AG09309 (cell line): ENCODE results near the gene FKBP14.

Experiments used
- DNase-seq: peaks from one replicate; pipeline ENCODE4 v3.0.0-alpha.2; 2010; ENCODE audit warnings: low read depth
- H3K4me3 ChIP-seq: 2 replicates; pipeline ENCODE4 v1.5.1; 2011; ENCODE audit warnings: mild to moderate bottlenecking, low read depth, low read length, moderate library complexity; ENCODE audit not compliant: control insufficient read depth
- TF ChIP-seq, protein P1 (sequence below): IDR thresholded peaks from 2 replicates; pipeline ENCODE4 v1.5.1; 2011; ENCODE audit warnings: mild to moderate bottlenecking, low read depth, low read length, inconsistent platforms; ENCODE audit not compliant: insufficient read depth, control insufficient read depth; ENCODE audit errors: missing control alignments

FKBP14 gene

DNA sequence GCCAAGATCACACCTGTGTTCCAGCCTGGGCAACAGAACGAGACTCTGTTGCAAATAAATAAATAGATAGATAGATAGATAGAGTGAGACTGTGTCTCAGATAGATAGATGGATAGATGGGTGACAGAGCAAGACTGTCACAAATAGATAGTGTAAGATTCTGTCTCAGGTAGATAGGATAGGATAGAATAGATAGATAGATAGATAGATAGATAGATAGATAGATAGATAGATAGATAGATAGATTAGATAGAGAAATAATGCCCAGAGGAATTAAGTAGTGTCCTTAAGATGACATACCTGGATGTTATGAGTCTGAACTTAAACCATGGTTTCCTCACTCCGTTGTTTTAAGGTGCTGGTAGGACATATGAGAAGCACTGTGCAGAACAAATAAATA lies 9.7 kb upstream of the FKBP14 start:
- no peak overlapping the region for H3K4me3 ChIP-seq
- TF ChIP-seq, protein P1, sequence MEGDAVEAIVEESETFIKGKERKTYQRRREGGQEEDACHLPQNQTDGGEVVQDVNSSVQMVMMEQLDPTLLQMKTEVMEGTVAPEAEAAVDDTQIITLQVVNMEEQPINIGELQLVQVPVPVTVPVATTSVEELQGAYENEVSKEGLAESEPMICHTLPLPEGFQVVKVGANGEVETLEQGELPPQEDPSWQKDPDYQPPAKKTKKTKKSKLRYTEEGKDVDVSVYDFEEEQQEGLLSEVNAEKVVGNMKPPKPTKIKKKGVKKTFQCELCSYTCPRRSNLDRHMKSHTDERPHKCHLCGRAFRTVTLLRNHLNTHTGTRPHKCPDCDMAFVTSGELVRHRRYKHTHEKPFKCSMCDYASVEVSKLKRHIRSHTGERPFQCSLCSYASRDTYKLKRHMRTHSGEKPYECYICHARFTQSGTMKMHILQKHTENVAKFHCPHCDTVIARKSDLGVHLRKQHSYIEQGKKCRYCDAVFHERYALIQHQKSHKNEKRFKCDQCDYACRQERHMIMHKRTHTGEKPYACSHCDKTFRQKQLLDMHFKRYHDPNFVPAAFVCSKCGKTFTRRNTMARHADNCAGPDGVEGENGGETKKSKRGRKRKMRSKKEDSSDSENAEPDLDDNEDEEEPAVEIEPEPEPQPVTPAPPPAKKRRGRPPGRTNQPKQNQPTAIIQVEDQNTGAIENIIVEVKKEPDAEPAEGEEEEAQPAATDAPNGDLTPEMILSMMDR: no peak
- no peak for DNase-seq

DNA sequence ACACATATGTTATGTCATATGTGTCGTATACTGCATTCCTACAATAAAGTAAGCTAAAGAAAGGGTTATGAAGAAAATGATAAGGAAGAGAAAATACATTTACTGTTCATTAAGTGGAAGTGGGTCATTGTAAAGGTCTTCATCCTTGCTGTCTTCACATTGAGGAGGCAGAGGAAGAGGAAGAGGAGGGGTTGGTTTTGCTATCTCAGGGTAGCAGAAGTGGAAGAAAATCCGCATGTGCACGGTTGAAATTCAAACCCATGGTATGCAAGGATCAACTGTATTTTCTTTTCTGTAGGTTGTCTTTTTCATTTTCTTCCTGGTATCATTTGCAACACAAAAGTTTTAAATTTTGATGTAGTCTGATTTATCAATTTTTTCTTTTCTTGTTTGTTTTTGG lies 8.0 kb upstream of the FKBP14 start:
- no peak for DNase-seq
- no peak overlapping the region for H3K4me3 ChIP-seq
- TF ChIP-seq, protein P1: no peak

DNA sequence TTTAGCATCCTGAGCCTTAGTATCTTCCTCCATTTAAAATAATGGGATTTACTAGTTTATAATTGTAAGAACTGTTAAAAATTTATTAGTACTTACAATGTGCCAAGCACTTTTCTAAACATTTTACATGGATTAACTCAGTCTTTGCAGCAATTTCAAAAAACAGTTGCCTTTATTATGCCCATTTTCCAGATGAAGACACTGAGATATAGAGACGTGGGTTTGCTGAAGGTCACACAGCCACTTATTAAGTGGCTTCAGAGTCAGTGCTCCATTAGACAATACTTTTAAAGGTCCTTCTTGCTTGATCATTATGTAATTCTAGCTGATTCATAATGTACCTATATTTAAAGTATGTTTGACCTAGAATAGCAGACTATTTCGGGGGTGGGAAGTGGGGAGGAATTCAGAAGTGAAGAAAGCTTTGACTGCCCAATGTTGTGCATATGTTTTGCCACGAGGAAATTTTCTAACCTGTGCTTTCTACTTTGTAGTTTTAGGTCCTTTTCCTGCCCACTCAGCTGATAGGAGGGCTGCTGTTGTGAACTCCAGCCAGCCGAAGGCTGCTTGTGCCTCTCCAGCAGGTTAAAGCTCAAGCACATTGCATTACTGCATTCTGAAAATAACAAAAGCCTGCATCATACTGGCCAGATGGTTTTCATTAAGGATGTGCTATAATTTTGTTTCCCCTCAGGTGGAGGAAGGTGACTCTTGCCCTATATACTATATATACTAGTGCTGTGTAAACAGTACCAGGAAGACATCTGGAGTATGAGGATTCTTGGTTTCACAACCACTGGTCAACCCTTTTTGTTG lies 6.0 kb upstream of the FKBP14 start:
- DNase-seq: peak; percentile 59
- no peak overlapping the region for H3K4me3 ChIP-seq

DNA sequence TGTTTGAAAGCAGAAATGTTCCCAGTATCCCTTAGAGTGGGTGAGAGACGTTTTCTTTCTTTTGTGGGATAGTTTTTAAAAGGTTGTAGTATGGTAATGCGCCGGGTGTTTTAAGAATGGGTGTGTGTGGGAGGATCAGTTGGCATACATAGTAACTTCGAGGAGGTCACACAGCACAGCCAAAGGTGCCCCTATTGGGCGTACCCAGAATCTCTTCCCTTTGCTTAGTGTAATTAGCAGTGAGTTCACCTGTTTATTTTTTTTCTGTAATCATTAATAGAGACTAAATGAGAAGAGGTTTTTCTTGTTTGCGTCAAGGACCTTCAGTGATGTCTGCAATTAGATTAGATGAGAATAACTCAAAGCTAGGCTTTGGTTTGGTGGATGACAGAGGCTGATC lies 3.2 kb upstream of the FKBP14 start:
- peak overlapping the region; percentile 2 for H3K4me3 ChIP-seq
- TF ChIP-seq, protein P1: no peak
- no peak for DNase-seq

More for the DNA sequence above, 6.0 kb upstream of the FKBP14 start:
- TF ChIP-seq, protein P1: no peak

DNA sequence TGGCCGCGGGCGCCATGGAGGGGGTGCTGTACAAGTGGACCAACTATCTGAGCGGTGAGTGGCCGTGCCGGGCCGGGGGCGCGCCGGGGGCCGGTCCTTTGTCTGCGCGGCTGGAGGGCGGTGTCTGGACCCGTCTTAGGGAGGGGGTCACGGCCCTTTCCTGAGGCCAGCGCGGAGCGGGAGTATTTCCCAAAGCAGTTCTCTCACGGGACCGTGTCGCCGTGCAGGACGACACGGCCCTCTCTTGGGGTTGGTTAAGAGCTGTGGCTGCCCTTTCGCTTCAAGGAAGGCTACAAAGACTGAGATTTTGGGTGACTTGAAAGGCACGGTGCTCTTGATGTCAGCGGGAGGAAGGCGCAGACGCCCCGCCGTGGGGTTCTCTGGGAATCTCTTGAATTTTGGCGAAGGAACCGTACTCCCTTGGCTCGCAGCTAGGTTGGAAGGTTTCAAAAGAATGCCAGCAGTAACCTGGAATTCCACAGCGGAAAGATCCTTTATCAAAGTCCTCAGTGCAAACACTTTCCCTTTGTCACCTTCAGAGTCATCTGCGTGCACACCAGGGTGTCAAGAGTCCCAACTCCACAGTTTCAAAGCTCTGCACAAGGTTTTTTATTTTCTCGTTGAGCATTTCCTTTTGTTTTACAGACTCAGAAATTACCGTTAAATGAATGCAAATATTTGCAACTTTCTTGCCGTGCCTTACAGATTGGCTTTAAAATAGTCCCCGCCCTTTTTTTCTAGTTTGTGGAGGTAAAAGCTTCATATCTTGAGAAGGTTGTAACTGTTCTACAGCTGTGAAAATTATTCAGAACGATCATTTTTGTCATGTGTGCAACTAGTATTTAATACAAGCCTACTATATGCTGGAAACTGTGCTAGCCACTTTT lies 2.5 kb upstream of the FKBP14 start:
- DNase-seq: no peak
- peak overlapping the region; percentile 51 for H3K4me3 ChIP-seq
- TF ChIP-seq, protein P1: no peak

DNA sequence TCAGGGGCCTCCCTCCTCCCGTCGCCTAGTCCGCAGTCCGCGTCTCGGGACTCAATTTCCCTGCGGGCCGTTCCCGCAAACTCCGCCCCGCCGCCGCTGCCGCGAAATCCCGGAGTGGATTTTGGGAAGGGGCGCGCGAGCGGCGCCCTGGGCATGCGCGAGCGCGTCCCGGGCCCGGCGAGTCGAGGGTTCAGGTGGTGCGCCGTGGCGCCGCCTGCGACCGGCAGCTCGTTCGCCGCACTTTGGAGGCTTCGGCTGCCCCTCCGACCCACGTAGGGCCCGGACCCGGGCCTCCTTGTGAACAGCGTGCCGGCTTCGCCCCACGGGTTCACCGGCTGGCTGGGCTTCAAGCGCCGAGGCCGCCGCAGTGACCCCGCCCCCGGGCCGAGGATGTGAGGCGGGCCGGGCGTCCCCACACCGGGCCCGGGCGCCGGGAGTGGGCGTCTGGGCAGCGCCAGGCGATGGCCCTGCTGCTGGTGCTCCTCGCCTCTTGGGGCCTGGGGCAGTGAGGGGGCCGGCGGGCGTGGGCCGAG lies 1.8 kb upstream of the FKBP14 start, which contains the start of gene PLEKHA8:
PLEKHA8 (plus strand) TSS at position 197 of the 533 bp plus-strand sequence. CDS start 351 bp downstream, outside the sequence.
- H3K4me3 ChIP-seq: peak within 1 kb of the TSS; percentile 51
- TF ChIP-seq, protein P1: no peak
- DNase-seq: peak; percentile 48
